Measurements from ENCODE around the gene IFRD1.

Gene IFRD1

GRCh38 chr7:112467867-112468266, 17.6 kb downstream of the IFRD1 start:
- Mint-ChIP-seq H3K4me1 (no peaks in the 10 kb centered on the region), H3K27ac (no peak overlapping the region), H3K36me3 (ENCODE audit: low read depth) (peaks cover 80% of the 10 kb centered on the region), H3K27me3 (ENCODE audit: low read depth) (no peaks in the 10 kb centered on the region), H3K4me3 (no peak overlapping the region), H3K9me3 (no peaks in the 10 kb centered on the region)
- no peak for TF ChIP-seq CTCF (IDR thresholded peaks at IDR 0.05; ENCODE audit: unreplicated experiment in 3 of 3)

- TF ChIP-seq CTCF (IDR thresholded peaks at IDR 0.05; ENCODE audit: unreplicated experiment in 3 of 3): no peak
- H3K27me3 Mint-ChIP-seq (ENCODE audit: low read depth): no peaks in the 10 kb centered on the region
- H3K36me3 Mint-ChIP-seq (ENCODE audit: low read depth): peaks cover 72% of the 10 kb centered on the region
- no peak overlapping the region for H3K4me3 Mint-ChIP-seq
- H3K9me3 Mint-ChIP-seq: no peaks in the 10 kb centered on the region
- H3K4me1 Mint-ChIP-seq: no peaks in the 10 kb centered on the region
- no peak overlapping the region for H3K27ac Mint-ChIP-seq
Measured at GRCh38 chr7:112470194-112470593, 19.9 kb downstream of the IFRD1 start.

- no peak for TF ChIP-seq CTCF (IDR thresholded peaks at IDR 0.05; ENCODE audit: unreplicated experiment in 3 of 3)
- Mint-ChIP-seq H3K4me1 (peaks cover 6% of the 10 kb centered on the region), H3K27ac (no peak overlapping the region), H3K9me3 (no peaks in the 10 kb centered on the region), H3K27me3 (ENCODE audit: low read depth) (no peaks in the 10 kb centered on the region), H3K4me3 (no peak overlapping the region), H3K36me3 (ENCODE audit: low read depth) (peaks cover 61% of the 10 kb centered on the region)
Measured at GRCh38 chr7:112476390-112477052, 26.3 kb downstream of the IFRD1 start.

GRCh38 chr7:112481121-112481736, 31.0 kb downstream of the IFRD1 start:
- no peak for TF ChIP-seq CTCF (IDR thresholded peaks at IDR 0.05; ENCODE audit: unreplicated experiment in 3 of 3)
- Mint-ChIP-seq H3K4me1 (peaks cover 13% of the 10 kb centered on the region), H3K4me3 (no peak overlapping the region), H3K36me3 (ENCODE audit: low read depth) (peaks cover 26% of the 10 kb centered on the region), H3K27me3 (ENCODE audit: low read depth) (no peaks in the 10 kb centered on the region), H3K9me3 (no peaks in the 10 kb centered on the region), H3K27ac (no peak overlapping the region)

GRCh38 chr7:112481833-112482670, 31.8 kb downstream of the IFRD1 start:
- Mint-ChIP-seq H3K36me3 (ENCODE audit: low read depth) (peaks cover 20% of the 10 kb centered on the region), H3K9me3 (no peaks in the 10 kb centered on the region), H3K27ac (no peak overlapping the region), H3K27me3 (ENCODE audit: low read depth) (no peaks in the 10 kb centered on the region), H3K4me1 (peaks cover 13% of the 10 kb centered on the region), H3K4me3 (no peak overlapping the region)
- no peak for TF ChIP-seq CTCF (IDR thresholded peaks at IDR 0.05; ENCODE audit: unreplicated experiment in 3 of 3)
